ENCODE results near the gene FAAP20.
A peak's percentile ranks its signal among the peaks of the same experiment; 100 is the strongest.

The FAAP20 gene

GRCh38 chr1:2210084-2210653, 15.6 kb upstream of the FAAP20 start:
- no peak for DNase-seq

DNA sequence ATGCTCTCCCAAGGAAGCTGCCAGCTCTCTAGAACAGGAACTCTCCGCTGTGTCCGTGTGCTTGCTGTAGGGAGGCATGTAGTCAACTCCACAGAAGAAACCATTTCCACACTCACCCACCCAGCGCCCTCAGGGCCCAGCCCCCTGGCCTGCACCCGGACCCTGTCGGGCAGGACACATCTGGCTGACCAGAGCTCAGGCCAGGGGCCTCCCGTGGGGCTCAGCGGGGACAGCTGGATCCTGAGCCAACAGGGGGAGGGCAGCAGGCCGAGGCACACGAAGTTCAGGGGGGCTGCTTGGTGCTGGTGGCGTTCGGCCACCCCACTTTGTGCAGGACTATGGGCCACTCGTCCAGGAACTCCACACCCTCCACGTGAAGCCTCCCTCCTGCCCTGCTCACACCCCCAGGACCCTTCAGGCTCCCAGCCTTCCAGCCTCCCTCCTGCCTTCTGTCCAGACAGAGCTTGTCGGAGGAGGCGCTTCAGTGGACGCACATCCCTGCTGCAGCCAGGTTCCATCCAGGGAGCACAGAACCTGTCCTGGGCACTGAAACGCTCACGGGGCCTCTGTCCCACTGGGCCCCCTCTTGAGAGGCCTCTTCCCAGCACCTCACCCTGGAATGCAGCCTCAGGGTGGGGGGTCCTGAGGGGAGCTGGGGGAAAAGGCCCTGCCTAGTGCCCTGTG, 15.0 kb upstream of the FAAP20 start:
- no peak for DNase-seq

DNA sequence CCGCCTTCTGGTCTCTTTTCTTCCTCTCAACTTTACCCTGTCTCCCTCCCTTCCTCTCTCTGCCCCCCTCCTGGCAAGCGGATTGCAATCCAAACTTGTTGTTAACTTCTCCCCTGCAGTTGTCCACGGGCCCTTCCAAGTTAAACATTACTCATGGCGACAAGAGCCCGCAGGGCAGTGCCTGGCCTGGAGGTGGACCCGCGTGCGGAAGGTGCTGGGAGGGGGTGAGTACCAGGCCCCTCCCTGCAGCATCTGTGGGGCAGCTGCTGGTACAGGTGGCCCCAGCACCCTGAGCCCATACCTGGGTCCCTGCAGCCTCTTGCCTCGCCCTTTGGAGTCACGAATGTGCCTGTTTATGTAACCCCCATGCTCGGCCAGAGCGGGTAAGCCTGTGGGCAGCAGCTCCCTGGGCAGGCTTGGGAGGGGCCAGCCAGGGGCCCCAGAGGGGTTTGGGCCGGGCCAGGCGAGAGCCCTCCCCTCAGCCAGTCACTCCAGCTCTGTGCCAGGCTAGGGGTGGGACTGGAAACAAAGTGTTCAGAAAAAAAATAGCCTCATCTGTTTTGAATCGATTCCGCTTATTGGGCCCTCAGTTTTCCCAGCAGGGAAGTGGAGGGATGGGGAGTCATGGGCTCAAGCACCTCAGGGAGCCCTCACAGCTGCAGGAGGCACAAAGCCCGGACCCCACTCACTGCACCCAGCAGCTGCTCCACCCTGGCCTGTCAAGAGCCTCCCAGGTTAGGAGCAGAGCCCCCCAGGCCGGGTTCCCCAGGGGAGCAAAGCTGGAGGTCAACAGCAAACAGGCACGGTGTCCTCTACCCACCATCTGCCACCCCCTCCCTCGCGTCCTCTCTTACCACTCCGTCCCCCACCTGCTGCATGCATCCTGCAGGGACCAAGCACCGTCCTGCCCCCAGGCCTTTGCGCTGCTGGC, 14.0 kb upstream of the FAAP20 start:
- no peak for DNase-seq

GRCh38 chr1:2206813-2207487, 12.4 kb upstream of the FAAP20 start:
- DNase-seq, result no peak

DNA sequence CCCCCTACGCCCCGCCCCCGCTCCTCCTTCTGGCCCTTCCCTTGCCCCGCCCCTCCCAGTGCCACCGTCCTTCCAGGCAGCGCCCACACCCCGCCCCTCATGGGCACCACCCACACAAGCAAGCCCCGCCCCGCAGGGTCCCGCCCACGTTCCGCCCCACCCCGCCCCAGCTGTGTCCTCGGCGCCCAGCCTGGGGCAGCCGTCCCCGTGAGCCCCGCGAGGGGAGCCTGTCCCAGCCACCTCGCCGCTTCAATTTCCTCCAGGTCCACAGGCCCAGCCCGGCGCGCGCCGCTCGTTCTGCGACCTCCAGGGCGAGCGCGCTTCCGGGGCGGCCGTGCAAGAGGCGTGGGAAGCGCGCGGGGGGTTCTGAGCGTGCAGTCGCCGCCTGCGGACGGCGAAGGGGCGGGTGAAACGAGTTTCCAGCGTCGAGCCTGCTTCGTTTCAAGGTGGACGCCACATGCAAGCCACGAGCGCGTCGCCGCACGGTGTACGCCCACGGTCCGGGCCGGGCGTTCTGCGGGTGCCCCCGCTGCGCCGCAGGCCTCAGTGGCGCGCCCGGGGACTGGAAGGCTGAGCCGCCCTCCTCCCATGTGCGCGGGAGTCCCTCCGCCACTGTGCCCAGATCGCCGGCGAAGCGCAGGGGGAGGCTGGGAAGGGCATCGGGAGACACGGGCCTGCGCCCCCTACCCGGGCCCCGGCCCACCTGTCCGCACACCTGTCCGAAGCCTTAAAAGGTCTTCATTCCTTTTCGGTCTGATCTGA, 10.8 kb upstream of the FAAP20 start:
- peak in 1 of 4 experiments; percentile 93 for DNase-seq

GRCh38 chr1:2204415-2205190, 10.0 kb upstream of the FAAP20 start:
- DNase-seq, result peak in 3 of 4 experiments; percentile 92 to 96 (median 92)

DNA sequence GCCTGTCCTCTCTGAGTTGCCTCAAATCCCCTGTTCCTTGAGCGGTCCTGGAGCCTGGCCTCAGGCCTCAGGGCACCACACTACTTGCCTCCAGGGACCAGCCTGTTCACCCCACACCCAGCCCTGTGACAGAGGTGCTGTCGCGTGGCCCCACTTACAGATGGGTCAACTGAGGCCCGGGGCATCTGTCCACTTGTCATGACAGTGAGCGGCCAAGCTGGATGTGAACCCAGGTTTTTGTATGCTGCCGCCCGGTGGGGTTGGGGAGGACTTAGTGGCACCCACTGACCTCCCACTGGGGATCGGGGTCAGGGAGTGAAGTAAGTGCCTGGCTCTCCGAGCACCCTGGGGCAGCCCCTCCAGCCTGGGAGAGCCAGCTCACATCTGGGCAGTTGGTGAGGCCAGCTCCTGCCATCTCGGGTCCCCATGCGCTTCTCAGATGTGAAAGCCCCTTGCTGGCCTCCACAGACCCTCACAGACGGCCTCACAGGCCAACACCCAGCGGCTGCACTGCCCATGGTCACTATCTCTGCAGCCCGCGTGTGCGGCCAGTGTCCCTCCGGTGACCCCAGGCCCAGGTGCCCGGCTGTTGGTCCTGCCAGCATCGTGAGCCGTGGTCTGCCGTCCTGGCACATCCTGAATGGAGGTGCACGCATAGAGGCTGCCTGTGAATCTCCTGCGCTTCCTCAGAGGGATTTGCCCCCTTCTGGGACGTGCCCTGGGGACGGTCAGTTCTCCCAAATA, 9.3 kb upstream of the FAAP20 start:
- DNase-seq, result no peak

DNA sequence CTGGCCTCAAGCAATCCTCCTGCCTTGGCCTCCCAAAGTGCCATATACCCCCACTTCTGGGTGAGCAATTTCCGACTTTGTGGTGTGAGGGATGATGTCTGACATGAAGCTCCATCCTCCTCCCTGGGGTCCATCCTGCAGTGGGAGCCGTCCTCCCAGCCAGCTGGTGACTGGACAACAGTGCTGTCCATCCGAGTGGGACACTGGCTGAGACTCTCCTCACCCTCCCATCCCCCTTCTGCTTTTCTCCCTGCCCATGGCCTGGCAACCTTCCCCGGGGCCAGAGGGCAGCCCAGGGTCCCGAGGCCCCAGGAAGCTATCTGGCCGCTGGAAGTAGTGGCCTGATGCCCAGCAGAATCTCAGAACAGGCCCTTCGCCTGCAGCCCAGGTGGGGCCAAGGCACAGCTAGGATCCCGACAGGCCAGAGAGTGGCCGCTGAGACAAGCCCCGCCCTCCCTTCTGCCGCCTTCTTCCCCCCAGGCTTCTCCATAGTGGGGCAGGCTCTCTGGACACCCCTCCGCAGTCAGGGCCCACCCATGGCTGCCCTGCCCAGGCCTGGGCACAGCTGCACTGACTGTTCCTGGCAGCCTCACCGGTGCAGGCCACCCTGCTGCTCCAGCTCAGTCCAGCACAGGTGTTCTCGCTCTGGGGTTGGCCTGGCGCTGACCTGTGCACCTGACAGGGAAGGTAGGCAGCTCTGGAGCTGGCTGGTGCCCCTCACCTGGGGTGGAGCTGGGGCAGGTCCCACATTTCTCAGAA, 8.4 kb upstream of the FAAP20 start:
- DNase-seq, result no peak

DNA sequence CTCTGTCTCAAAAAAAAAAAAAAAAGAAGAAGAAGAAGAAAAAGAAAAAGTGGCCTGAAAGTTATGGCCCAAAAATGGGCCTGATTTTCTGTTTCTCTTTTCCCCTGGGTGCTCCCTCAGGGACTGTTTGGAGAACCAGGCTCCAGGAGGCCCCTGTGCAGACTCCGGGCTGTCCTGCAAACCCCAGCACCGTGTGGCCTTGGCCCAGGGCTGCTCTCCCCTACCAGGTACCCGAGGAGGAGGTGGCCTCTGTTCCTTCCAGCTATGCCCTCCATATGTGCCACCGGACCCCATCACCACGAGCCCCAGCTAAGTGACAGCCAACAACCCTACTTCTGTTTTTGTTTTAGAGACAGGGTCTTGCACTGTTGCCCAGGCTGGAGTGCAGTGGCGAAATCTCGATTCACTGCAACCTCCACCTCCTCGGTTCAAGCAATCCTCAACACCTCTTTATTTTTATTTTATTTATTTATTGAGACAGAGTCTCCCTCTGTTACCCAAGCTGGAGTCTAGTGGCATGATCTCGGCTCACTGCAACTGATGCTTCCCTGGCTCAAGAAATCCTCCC, 7.5 kb upstream of the FAAP20 start:
- no peak for DNase-seq

- no peak for DNase-seq
Observed at GRCh38 chr1:2201062-2201461, 6.5 kb upstream of the FAAP20 start.

GRCh38 chr1:2200308-2200943, 5.9 kb upstream of the FAAP20 start:
- DNase-seq, result no peak

DNA sequence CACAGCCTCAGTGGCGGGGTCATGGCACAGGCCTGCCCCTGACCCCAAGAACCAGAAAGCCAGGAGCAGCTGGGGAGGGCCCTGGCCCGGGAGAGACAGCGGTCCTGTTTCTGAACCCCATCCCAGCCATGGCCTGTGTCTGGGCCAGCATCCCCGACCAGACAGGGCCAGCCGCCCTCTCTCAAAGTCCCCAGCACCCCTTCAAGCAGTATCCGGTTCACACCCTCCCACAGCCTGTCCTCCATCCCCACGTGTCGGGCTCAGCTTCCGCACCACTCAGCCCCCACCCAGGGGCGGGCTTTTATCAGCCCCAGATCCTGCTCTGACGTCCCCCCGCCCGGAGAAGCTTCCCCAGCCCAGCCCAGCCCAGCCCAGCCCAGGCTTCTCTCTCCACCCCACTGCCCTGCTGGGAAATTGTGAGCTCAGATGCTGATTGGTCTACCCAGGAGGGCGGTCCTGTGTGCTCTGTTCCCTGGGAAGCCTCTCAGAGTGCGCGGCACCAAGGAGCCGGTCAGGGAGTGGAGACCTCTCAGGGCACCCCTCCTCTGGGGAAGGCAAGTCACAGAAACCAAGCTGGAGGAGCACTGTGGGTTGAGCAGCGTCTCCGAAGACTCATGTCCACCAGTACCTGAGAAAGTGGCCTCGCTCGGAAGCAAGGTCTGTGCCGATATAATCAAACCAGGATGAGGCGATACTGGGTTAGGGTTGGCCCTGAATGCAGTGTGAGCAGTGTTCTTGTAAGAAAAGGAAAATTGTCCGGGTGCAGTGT, 4.7 kb upstream of the FAAP20 start:
- peak; percentile 59 to 67 (median 60) for DNase-seq

DNA sequence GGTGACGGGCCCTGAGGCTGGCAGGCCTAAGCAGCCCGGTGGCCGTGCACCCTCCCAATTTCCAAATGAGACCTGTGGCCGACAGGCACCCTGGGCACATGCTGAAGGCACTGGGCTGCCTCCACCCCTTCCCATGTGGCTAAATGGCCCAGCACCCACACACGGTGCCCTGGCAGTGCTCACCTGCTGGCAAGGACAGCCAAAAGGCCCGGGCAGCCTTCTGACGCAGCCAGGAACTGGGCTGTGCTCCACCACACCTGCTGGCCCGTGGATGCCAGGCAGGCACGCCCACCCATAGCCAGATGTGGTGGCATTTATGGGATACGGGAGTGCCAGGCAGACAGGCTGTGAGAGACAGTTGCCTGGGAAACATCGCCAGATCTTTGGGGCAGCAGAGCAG, 4.0 kb upstream of the FAAP20 start:
- no peak for DNase-seq

- DNase-seq, result no peak
Observed at GRCh38 chr1:2197707-2198165, 3.2 kb upstream of the FAAP20 start.

- DNase-seq, result no peak
Observed at GRCh38 chr1:2196901-2197638, 2.5 kb upstream of the FAAP20 start.

GRCh38 chr1:2195785-2196184, 1.2 kb upstream of the FAAP20 start:
- no peak for DNase-seq

GRCh38 chr1:2194898-2195673, 514 bp upstream of the FAAP20 start:
- DNase-seq, result peak; percentile 72 to 83 (median 77)

Data from activated CD4-positive, CD25-positive, alpha-beta regulatory T cell (primary cell).